Prostate gland (tissue), 2 donors: ENCODE data around the gene ZNF274.

Source experiments
- CTCF ChIP-seq, 4 experiments: fragments of 200-600 bp in 2 of 4; fragments of 450-650 bp in 2 of 4; sonication (generic) in 2 of 4; IDR thresholded peaks; 1 replicate in 3 of 4; 2 replicates in 1 of 4; pipeline ENCODE4 v1.5.1; 2016 to 2019; ENCODE audit warnings: antibody characterized with exemption in 4 of 4, mild to moderate bottlenecking in 2 of 4, moderate library complexity in 2 of 4
- POLR2A ChIP-seq: fragments of 450-650 bp; IDR thresholded peaks from one replicate; pipeline ENCODE4 v1.6.1; 2016; ENCODE audit warnings: antibody characterized with exemption, mild to moderate bottlenecking

DNA sequence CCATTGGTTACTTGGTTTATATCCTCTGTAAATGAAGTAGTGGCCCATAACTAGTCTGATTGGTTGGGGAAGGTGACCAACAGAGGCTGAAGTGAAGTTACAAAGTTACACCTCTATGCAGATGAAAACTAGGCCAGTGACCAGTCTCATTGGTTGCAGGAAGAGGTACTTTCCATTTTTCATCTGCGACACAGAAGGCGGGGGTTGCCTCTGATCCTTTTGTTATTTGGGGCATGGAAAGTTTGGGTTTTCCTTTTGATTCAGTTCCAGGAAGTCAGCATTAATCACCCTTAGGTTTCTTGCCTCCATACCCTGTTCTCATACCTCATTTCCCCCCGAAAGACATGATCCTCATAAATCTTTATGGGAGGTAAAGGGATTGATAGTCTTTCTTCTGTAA lies 66.0 kb downstream of the ZNF274 start:
- TF ChIP-seq CTCF (IDR thresholded peaks at IDR 0.05), result no peak
- TF ChIP-seq POLR2A, result no peak
